Activated CD4-positive, alpha-beta T cell treated with anti-CD3 and anti-CD28 coated beads for 1 hour (primary cell): ENCODE results near the gene EPHA8.

Experiments
- DNase-seq: peaks from one replicate; pipeline ENCODE4 v3.0.0-alpha.2; 2020

Gene EPHA8

DNA sequence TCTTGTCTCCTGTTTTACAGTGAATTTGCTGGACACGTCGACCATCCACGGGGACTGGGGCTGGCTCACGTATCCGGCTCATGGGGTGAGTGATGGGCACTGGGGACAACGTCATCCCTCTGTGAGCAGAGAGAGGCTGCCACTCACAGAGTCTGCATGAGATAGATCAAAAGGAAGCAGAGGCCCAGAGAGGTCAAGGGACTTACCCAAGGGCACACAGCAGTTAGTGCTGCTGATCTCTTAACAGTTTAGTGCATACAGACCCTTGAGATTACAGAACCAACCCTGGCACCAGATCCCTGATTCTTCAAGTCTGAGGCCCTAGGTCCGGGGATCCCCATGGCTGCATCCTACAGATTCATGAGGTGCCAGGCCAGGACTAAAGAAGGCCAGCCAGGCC, 6.0 kb downstream of the EPHA8 start:
- DNase-seq, result no peak

DNA sequence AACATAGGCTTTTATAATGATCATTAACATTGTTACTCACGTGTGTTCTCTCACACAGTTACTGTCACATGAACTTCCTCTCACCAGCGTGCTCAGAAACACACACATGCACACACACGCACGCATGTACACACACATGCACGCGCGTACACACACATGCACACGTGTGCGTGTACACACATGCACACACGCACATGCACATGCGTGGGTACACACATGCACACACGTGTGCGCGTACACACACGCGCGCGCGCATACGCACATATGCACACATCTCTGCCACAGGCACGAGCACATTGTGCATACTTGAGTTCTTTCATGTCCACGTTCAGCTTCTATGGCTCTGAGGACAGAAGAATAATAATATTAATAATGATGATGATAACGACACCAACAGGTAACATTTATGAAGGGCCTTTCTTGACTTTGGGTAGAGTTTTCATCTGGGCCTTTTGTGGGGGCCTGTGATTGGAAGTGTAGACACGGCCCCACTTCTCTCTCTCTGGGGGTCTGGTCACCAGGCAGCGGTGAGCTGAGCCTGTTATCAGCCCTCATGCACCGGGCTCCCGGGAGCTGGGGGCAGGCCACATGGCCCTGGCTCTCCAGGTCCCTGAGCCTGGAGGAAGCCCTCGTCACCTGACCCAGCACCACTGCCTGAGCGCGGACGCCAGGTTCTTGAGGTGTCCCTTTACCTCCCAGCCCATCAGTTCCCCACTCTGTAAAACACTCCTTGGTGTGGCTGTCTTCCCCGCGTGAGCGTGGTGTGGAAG, 7.0 kb downstream of the EPHA8 start:
- no peak for DNase-seq

DNA sequence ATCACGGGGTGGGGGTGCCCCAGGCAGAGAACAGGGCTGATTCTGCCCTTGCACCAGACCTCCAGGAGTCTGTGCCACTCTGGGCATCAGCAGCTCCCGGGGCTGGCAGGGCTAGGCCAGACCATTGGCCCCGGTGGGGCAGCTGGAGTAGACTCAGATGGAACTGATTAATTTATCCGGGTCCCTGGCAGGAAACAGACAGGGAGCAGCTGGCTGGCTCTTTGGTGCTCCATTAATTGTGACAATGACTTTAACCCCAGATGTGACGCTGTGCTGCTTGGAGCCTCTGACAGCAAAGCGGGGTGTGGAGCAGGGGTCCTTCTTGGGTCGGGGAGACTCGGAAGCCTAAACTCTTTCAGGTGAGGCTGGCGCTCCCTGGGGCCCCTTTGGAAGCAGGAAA, 9.5 kb downstream of the EPHA8 start:
- DNase-seq, result no peak

DNA sequence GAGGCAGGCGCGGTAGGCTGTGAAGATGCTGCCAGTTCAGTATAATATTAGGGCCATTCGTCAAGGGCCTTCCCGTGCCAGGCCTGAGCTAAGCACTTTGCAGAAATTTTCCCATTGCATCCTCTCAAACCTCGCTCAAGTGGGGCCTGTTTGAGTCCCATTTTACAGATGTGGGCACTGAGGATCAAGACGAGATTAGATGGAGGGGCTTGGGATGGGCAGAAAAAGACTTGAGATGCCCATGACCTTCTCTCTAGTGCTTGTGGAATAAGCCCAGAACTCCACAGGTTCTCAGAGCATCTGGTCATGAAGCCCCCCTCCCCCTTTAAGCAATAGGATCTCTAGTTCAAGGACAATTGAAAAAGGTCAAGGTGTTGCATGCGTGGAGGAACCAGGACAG, 9.9 kb downstream of the EPHA8 start:
- no peak for DNase-seq

DNA sequence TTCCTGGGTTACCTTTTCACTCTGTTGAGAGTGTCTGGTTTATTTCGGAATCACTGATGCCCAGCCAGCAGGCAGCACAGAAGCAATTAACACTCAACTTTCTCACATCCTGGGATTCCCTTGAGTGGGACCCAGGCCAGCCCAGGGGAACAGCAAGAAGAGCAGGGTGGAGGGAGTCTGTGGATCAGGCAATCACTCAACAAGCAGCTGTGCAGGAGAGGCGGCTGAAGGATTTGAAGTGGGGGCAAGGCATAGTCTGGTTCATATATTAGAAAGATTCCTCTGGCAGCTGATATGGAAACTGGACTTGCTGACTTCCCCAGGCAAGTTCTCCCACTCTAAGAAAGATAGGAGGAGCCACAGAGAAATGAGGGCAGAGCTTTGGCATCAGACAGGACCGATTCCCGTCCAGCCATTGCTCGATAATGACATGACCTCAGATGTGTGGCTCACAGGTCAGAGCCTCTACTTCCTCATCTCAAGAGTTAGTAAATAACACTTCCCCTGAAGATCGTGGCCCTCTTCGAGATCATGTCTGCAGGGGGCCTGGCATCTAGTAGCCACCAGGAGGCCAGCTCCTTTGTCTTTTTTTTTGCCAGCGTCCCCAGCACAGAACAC, 12.4 kb downstream of the EPHA8 start:
- DNase-seq, result no peak

DNA sequence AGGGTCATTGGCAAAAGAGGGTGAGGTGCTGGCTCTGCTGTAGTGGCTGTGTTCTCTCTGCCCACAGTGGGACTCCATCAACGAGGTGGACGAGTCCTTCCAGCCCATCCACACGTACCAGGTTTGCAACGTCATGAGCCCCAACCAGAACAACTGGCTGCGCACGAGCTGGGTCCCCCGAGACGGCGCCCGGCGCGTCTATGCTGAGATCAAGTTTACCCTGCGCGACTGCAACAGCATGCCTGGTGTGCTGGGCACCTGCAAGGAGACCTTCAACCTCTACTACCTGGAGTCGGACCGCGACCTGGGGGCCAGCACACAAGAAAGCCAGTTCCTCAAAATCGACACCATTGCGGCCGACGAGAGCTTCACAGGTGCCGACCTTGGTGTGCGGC, 12.9 kb downstream of the EPHA8 start:
- no peak for DNase-seq

DNA sequence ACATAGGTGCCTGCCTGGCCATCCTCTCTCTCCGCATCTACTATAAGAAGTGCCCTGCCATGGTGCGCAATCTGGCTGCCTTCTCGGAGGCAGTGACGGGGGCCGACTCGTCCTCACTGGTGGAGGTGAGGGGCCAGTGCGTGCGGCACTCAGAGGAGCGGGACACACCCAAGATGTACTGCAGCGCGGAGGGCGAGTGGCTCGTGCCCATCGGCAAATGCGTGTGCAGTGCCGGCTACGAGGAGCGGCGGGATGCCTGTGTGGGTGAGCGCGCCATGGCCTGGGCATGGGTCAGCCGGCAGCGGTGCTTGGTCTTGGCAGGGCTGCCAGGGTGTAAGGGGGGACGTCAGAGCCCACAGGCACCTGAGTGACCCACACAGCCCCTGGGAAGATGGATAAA, 13.3 kb downstream of the EPHA8 start:
- DNase-seq, result no peak

DNA sequence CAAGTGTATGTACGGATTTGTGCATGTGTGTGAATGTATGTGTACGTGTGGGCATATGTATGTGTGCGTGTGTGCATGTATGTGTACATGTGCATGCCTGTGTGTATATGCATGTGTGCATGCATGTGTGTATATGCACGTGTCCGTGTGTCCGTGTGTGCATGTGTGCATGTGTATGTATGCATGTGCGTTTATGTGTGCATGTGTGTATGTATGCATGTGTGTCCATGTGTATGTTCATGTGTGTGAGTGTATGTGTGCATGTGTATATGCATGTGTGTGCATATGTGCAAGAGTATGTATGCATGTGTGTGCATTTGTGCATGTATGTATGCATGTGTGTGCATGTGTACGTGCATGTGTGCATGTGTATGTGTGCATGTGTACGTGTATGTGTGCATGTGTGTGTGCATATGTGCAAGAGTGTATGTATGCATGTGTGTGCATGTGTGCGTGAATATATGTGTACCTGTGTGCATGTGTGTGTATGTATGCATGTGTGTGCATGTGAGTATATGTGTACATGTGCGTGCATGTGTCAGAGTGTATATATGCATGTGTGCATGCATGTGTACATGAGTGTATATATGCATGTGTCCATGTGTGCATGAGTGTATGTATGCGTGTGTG, 15.6 kb downstream of the EPHA8 start:
- no peak for DNase-seq

DNA sequence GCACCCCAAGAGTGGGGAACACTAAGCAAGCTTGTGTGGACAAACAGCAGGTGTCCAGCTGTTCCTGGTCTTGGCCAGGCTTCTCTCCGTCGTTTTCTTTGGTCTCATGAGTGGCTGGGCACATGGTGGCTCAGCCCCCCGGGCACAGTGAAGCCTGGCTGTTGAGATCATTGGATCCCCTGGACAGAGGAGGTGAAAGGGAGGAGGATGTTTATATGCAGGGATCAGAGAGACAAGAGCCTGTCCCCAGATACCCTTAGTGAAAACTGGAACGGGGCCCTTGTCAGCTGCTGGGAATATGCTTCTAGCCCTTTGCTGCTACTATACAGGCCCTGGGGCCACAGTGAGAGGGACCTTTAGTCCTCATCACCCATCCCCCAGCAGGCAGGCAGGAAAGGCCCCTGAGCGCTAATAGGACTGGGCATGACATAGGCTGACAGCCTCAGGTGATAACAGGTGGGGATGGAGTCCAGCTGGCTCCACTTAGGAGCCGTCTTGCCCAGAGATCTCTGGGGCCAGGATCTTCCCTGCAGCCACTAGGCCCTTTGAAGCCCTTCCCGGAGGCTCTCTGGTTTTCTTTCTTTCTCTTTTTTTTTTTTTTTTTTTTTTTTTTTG, 16.4 kb downstream of the EPHA8 start:
- no peak for DNase-seq

DNA sequence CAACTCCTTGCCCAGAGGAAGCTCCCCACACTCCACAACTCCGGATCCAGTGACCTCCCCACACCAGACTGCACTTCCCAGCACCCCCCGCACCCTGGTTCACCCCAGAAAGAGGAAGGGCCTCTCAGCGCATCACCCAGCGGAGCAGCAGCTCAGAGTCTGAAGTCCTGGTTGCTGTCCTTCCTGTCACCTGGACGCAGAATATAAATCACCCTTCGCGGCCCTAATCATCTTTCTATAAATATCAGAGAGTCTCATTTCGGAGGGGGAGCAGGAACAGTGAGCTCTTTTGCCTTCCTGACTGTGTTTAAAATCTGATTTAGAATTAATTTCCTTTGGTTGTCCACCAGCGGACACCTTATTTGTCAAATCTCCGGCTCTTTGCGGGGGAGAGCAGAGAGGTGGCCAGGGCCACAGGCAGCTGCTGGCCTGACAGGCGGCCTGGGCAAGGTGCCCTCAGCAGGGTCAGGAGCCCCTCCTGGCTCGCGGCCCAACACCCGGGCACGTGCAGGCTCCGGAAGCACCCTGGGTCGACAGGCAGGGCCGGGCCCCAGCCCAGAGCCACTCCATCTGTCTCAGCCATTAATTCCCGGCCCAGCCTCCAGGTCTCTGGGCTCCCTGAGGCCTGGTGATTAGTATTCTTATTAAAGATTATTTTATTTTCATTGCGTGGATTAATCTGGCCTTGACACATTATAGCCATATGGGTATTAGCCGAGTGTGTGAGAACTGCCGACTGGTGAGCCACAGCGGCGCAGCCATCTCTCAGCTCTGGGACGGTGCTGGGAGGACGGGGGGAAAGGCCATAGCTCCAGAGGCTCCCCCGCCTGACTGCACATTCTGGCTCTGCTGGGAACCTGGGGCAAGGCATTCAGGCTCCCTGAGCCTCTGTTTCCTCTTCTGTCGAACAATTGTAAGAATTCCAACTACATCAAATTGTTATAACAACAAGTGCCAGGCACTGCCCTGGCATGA, 19.7 kb downstream of the EPHA8 start:
- no peak for DNase-seq

DNA sequence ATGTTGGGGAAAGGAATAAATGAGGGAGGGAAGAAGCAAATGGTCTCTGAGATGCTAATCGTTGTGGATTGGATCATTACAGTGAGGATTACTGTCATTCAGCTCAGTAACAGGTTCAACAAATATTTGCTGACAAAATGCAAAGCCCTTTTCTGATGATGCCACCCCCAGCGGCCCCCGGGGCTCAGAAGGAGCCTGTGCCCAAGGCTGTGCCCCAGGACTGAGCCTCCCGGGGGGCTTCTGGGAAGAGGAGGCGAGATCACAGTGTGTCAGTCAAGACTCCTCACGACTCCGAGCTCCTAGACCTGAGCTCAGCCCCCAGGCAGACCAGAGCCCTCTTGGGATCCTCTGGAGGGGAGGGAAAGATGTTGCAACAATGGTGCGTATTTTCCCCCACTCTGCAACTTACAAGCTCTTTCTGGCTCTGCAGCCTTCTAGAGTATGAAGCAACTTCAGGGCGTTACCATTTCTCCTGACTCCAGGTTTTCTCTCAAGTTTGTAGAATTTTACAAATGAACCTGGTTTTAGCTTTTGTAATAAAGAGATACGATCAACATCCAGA, 20.8 kb downstream of the EPHA8 start:
- DNase-seq, result no peak

DNA sequence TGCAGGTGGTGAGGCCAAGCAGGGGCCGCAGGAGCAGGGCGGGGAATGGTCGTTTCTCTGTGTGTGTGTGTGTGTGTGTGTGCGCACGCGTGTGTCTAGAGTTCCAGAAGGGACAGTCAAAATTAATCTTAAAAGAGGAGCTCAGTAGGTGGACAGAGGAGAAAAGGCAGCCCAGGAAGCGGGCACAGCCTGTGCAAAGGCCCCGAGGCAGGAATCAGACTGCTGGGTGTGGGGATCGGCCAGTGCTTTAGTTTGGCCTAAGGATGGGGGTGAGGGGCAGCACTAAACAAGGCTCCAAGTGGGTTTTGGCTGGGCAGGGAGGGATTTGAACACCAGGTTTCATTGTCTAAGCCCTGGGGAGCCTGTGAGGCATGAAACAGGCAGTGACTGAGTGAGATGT, 21.7 kb downstream of the EPHA8 start:
- DNase-seq, result no peak

DNA sequence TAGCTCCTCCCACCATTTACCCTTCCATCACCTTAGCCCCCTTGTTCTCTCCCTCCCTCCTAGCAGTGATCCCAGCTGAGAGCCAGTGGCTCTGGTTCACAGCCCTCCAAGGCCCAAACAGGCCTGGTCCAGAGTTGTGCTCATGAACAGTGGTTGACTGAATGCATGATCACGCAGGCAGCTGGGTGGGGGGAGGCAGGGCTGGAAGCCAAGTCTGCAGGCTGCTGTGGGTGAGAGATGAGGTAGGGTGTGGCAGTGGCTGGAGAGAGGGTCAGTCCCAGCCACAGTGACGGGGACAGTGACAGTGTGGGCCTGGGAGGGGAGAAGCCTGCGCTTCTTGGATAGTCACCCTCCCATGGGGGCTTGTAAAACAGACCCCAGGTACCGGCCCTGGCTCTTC, 22.2 kb downstream of the EPHA8 start:
- no peak for DNase-seq

DNA sequence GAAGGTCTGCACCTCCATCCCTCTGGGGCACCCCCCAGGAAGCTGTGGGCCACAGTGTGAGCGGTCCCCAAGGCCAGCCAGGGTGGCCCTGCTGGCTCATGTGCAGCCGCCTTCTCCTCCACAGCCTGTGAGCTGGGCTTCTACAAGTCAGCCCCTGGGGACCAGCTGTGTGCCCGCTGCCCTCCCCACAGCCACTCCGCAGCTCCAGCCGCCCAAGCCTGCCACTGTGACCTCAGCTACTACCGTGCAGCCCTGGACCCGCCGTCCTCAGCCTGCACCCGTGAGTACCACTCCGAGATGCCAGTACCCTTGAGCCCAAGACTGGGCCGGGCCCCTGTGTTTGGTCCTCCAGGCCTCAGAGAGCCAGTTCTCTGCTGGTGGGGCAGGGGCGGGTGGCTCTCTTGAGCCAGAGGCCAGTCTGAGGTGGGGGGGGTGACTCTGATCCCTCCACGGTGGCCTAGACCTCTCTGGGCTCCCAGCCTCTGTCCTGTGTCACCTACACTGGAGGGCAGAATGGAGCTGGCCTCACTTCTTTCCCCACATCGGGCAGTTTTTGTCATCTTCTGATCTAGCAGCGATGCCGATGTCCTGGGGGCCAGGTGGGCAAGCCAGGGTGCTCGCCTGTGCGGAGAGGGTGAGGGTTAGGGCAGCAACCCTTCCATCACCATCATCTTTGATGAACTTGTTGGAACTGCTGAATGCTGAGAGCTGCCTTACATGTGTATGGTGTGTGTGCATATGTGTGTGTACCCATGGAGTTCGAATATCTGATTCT, 23.3 kb downstream of the EPHA8 start:
- DNase-seq, result no peak

DNA sequence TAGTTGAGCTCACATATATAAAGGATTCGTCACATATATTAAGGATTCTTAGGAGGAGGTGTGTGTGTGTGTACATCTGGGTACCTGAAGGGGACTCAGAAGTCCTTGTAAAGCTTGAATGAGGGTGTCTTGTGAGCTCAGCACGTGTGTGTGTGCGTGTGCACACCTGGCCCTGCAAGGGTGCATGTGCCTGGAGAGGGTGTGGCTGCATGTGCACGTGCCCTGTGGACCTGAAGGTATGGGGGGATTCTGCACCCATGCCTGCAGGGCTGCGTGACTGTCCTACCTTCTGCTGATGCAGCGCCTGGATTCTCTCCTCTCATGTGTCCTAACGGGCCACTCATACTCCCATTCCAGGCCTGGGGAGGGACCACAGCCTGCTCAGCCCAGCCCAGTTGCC, 24.0 kb downstream of the EPHA8 start:
- DNase-seq, result no peak

DNA sequence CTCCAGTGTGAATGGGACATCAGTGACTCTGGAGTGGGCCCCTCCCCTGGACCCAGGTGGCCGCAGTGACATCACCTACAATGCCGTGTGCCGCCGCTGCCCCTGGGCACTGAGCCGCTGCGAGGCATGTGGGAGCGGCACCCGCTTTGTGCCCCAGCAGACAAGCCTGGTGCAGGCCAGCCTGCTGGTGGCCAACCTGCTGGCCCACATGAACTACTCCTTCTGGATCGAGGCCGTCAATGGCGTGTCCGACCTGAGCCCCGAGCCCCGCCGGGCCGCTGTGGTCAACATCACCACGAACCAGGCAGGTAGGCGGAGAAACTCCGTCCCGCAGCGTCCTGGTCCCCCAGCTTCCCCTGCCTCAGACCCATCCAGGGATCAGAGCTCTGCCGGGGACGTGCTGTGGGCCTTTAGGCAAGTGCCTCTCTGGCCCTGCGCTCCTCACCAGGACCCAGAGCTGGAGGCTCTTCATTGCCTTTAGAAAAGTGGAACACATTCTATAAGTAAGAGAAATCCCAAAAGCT, 25.7 kb downstream of the EPHA8 start:
- DNase-seq, result no peak

DNA sequence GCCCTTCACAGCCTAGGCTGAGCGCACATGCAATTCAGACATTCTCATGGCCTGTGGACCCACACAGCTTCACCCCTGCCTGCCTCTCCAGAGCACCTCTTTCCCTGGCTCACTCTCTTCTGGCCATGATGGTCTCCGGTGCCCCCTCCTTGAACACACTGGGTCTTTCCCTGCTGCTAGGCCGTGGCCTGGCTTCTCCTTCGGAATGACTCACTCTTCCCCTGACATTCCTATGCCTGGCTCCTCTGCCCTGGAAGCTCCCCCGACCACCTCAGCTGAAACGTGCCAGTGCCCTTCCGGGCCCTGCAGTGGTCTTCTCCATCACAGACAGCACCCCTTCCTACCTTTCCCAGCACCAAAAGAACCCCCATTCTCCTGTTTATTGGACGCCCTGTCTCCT, 28.3 kb downstream of the EPHA8 start:
- DNase-seq, result no peak

DNA sequence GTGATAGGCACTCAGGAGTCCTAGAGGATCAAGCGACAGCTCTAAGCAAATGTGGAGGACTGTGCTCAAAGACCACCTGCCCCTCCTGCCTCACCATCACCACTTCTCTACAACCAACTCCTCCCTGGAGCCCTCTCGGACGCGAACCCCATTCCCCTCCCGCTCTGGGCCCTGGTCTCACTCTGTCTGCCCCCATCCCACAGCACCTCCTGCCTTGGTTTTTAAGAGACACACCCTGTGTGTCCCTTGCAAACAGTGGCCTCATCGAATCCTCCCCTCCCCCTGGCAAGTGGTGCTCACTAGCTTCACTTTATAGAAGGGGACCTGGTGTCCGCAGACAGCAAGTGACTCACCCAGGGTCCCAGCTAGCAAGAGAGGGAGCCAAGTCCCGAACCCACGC, 28.8 kb downstream of the EPHA8 start:
- DNase-seq, result no peak

DNA sequence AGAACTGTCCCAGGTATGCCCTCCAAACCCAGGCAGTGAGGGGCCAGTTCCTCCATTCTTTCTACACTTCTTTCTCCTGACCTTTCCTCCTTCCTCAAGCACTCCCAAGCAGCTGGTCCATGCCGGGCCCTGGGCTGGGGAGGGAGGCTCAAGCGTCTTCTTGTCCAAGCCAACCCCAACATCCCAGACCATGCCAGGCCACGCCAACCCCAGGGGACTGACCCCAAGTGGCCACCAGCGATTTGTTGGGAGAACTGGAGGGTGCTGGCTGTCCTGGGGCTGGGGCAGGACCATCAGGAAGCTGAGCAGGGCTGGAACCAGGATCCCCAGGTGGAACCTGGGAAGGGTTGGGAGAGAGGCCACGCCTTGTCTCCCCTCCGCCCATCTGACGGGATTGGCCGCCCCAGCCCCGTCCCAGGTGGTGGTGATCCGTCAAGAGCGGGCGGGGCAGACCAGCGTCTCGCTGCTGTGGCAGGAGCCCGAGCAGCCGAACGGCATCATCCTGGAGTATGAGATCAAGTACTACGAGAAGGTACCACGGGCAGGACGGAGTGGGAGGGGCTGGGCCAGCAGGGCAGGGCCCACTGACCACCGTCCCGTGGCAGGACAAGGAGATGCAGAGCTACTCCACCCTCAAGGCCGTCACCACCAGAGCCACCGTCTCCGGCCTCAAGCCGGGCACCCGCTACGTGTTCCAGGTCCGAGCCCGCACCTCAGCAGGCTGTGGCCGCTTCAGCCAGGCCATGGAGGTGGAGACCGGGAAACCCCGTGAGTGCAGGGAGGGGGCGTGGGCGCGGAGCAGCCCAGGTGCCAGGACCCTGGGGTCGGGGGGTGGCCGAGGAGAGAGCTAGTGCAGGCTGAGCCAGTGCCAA, 29.9 kb downstream of the EPHA8 start:
- DNase-seq, result no peak

DNA sequence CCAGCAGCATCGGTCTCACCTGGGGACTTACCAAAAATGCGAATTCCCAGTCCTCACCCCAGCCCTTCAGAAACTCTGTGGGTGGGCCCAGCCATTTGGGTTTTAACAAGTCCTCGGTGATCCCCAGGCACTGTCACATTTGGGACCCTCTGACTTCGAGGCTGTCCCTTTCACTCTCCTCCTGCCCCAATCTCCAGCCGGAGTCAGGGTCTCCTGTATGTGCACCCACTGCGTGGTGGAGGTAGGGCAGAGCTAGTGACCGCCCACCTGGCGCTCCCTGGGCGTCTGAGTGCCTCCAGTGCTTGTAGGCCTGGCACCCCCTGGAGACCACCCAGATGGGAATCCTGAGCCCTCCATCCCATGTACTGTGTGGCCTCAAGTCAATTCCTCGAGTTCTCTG, 31.1 kb downstream of the EPHA8 start:
- DNase-seq, result no peak
